Osteoblast (primary cell): ENCODE results near the gene SLC25A4. TPM values are rescaled to one million over a fixed set of nuclear protein-coding genes. Genes with fewer than 3 reads are reported as not detected.
A peak's percentile ranks its signal among the peaks of the same experiment; 100 is the strongest.

ENCODE experiments used
- DNase-seq: peaks from one replicate; pipeline ENCODE4 v3.0.0; 2011; ENCODE audit warnings: low spot score, mixed read lengths; ENCODE audit not compliant: insufficient read length; ENCODE audit errors: missing footprints
- H2AFZ ChIP-seq: 2 replicates; pipeline ENCODE4 v1.6.0; 2011; ENCODE audit warnings: mild to moderate bottlenecking, low read length
- H3K27ac ChIP-seq: 2 replicates; pipeline ENCODE4 v1.5.1; 2011; ENCODE audit warnings: mild to moderate bottlenecking, low read depth, low read length, moderate library complexity
- H3K27me3 ChIP-seq: 2 replicates; pipeline ENCODE4 v1.6.0; 2012; ENCODE audit warnings: mild to moderate bottlenecking, control low read depth, inconsistent platforms, low read length, moderate library complexity; ENCODE audit not compliant: insufficient read depth
- H3K36me3 ChIP-seq: 2 replicates; pipeline ENCODE4 v1.5.1; 2011; ENCODE audit warnings: mild to moderate bottlenecking, low read length, control low read depth, moderate library complexity; ENCODE audit not compliant: insufficient read depth
- H3K4me1 ChIP-seq: 2 replicates; pipeline ENCODE4 v1.5.1; 2011; ENCODE audit warnings: mild to moderate bottlenecking, low read length, control low read depth, moderate library complexity; ENCODE audit not compliant: insufficient read depth
- H3K4me2 ChIP-seq: 2 replicates; pipeline ENCODE4 v1.6.0; 2011; ENCODE audit warnings: mild to moderate bottlenecking, low read length; ENCODE audit not compliant: insufficient read depth
- H3K4me3 ChIP-seq: fragments of 200-600 bp; sonication (generic); 3 replicates; pipeline ENCODE4 v1.5.1; 2012; ENCODE audit warnings: mild to moderate bottlenecking, low read length, inconsistent platforms; ENCODE audit not compliant: insufficient read depth
- H3K79me2 ChIP-seq: 2 replicates; pipeline ENCODE4 v1.6.0; 2012; ENCODE audit warnings: mild to moderate bottlenecking, low read length, control low read depth, inconsistent platforms; ENCODE audit not compliant: insufficient read depth
- H3K9me3 ChIP-seq: 2 replicates; pipeline ENCODE4 v1.5.1; 2011; ENCODE audit warnings: low read depth, low read length, control low read depth
- H4K20me1 ChIP-seq: 2 replicates; pipeline ENCODE4 v1.6.0; 2012; ENCODE audit warnings: mild to moderate bottlenecking, low read length, control low read depth; ENCODE audit not compliant: insufficient read depth
- total RNA-seq: library from RNA; depleted of rRNA; stranded (reverse); fragments of >200 nt; gene quantifications from 2 replicates; pipeline ENCODE4 v1.2.3, GENCODE V29; 2012
- TF ChIP-seq, protein P1 (sequence below): IDR thresholded peaks from 2 replicates; pipeline ENCODE4 v1.5.1; 2011; ENCODE audit warnings: mild to moderate bottlenecking, low read depth, low read length, moderate library complexity; ENCODE audit errors: extremely low read depth

The SLC25A4 gene
- total RNA-seq, 1 donor, result 14.1 TPM

GRCh38 chr4:185119927-185120630 is 23.0 kb upstream of the SLC25A4 start:
- Histone ChIP-seq H3K9me3 (no peaks in the 10 kb centered on the region), H3K4me2 (no peak overlapping the region), H3K79me2 (no peaks in the 10 kb centered on the region), H4K20me1 (no peaks in the 10 kb centered on the region), H3K27ac (no peak overlapping the region), H3K36me3 (no peaks in the 10 kb centered on the region), H3K27me3 (peaks cover 13% of the 10 kb centered on the region), H3K4me1 (no peaks in the 10 kb centered on the region), H2AFZ (peak overlapping the region; percentile 2), H3K4me3 (no peak overlapping the region)
- TF ChIP-seq, protein P1, sequence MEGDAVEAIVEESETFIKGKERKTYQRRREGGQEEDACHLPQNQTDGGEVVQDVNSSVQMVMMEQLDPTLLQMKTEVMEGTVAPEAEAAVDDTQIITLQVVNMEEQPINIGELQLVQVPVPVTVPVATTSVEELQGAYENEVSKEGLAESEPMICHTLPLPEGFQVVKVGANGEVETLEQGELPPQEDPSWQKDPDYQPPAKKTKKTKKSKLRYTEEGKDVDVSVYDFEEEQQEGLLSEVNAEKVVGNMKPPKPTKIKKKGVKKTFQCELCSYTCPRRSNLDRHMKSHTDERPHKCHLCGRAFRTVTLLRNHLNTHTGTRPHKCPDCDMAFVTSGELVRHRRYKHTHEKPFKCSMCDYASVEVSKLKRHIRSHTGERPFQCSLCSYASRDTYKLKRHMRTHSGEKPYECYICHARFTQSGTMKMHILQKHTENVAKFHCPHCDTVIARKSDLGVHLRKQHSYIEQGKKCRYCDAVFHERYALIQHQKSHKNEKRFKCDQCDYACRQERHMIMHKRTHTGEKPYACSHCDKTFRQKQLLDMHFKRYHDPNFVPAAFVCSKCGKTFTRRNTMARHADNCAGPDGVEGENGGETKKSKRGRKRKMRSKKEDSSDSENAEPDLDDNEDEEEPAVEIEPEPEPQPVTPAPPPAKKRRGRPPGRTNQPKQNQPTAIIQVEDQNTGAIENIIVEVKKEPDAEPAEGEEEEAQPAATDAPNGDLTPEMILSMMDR, result no peak
- DNase-seq, result no peak

DNA sequence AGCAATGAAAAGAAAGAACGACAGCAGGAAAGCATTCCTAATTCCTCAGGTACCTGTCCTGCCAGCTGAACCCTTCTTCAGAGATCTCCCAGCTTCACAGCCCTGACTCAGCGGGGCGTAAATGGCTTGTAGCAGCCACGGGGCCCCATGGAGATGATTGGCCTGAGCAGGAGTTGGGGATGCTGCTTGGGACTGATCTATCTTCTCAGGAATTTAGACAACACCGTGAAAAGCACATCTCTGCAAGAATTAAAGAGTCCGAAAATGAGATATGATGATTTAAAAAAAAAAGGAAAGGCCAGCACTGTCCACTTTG is 22.5 kb upstream of the SLC25A4 start:
- no peaks in the 10 kb centered on the region for H3K9me3 ChIP-seq
- no peak overlapping the region for H3K4me2 ChIP-seq
- peak overlapping the region; percentile 2 for H2AFZ ChIP-seq
- no peak overlapping the region for H3K27ac ChIP-seq
- no peak for DNase-seq
- H4K20me1 ChIP-seq, result no peaks in the 10 kb centered on the region
- peaks cover 16% of the 10 kb centered on the region for H3K27me3 ChIP-seq
- no peak overlapping the region for H3K4me3 ChIP-seq
- H3K79me2 ChIP-seq, result no peaks in the 10 kb centered on the region
- no peaks in the 10 kb centered on the region for H3K36me3 ChIP-seq
- TF ChIP-seq, protein P1, result no peak
- no peaks in the 10 kb centered on the region for H3K4me1 ChIP-seq

GRCh38 chr4:185122681-185123345 is 20.3 kb upstream of the SLC25A4 start:
- TF ChIP-seq, protein P1, result no peak
- no peaks in the 10 kb centered on the region for H3K9me3 ChIP-seq
- DNase-seq, result no peak

GRCh38 chr4:185124006-185124405 is 19.1 kb upstream of the SLC25A4 start:
- Histone ChIP-seq H3K27me3 (peaks cover 30% of the 10 kb centered on the region), H2AFZ (no peak overlapping the region), H3K4me1 (peaks cover 11% of the 10 kb centered on the region), H3K9me3 (no peaks in the 10 kb centered on the region), H3K36me3 (no peaks in the 10 kb centered on the region), H3K79me2 (no peaks in the 10 kb centered on the region), H4K20me1 (no peaks in the 10 kb centered on the region), H3K27ac (no peak overlapping the region), H3K4me2 (no peak overlapping the region), H3K4me3 (no peak overlapping the region)
- DNase-seq, result no peak
- TF ChIP-seq, protein P1, result no peak

More at GRCh38 chr4:185122681-185123345, 20.3 kb upstream of the SLC25A4 start:
- Histone ChIP-seq H2AFZ (no peak overlapping the region), H4K20me1 (no peaks in the 10 kb centered on the region), H3K27ac (no peak overlapping the region), H3K36me3 (no peaks in the 10 kb centered on the region), H3K4me3 (no peak overlapping the region), H3K4me1 (peaks cover 8% of the 10 kb centered on the region), H3K79me2 (no peaks in the 10 kb centered on the region), H3K27me3 (peaks cover 26% of the 10 kb centered on the region), H3K4me2 (no peak overlapping the region)
